ELF-1 (cell line): Measurements from ENCODE around the gene KLHL28.
"Not testable (repeated sequence)": the region's sequence is repeated elsewhere in the genome, so short reads cannot be mapped to it uniquely, and the experiment has no call there.

Experiments
- DNase-seq: peaks from one replicate; pipeline ENCODE4 v3.0.0-alpha.2; 2016; ENCODE audit warnings: low read depth, low spot score

KLHL28 gene

DNA sequence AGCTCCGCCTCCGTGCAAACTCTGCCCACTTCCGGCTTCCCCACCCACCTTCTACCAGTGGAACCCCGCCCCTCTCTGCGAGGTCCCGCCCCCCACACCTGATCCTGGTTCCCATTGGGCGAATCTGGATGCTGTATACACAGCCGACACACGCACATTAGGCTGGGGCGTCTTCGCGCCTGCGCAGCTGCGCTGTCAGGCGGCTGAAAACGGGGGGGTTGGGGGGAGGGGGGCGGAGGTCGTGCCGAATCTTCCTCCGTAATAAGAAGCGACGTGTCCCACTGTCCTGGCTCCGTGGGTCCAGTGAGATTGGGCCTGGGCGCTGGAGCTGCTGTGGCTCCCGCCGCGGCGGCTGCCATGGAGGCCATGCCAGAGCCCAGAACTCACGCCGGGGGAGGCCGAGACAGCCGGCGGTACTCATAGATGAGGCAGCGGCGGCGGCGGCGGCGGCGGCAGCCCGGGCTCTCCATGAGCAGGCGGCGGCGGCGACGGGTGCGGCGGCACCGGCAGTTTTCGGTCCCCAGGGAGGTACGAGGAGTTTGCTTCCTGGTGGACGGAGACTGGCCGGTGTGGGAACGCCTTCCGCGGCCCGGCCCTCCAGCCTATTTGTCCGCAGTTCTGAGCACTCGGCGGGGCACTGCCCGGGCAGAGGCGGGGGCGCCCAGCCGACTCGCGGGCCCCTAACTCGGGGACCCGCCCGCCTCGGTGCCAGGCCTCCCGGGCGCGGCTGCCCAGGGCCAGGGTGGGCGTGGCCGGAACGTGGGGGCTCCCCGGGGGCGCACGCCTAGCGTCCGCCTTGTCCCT lies 64.5 kb downstream of the KLHL28 start:
- peak; percentile 90 for DNase-seq

DNA sequence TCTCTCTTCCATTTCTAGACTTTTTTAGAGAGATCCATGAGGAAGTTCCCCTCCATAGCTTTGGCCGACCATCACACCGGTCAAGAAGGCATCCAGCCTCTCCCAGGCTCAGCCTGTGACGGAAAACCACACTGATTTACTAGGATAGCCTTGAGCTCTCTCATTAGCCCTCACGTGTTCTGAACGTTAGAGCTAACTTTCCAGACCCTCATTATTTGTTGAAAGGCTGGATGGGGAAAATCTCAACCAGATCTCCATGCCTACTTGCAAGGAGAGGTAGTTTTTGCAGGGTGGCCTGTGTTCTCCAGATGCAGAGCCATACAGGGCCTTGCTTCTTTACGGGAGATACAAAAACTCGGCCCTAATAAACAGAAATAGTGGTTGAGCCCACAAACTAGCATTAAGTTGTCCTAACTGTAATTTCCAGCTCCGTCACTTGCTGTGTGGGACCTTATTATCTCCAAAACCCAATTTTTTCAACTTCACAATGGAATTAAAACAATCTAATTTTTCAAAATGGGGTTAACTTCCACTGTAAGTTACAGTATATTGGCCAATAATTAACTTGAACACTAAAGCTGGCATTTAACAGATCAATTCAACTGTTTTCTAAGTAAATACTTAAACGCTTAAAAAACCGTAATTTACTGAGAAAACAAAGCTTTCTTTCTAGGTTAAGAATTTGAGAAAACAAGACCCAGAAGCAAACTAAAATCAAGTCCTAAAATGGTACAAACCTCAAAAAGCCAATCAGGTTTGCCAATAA lies 65.3 kb downstream of the KLHL28 start:
- no peak for DNase-seq

DNA sequence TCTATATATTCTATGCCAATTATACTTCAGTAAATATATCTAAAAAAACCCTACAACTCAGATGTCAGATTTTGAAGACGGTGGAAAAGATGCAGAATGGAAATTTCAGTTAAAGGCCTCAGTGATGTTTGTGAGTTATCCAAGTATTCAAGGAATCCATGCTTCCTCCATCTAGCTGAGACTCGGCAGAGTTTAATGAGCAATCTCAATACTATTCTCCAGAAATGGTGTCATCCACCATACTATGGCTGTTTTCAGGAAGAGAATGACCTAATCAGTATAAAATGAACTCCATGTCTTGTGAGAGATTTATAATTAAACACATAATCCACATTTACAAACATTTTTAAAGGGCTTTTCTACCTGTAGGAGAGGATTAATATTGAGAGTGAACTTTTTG lies 66.0 kb downstream of the KLHL28 start:
- DNase-seq = no peak

- DNase-seq = no peak
Observed at GRCh38 chr14:44893535-44893934, 68.2 kb downstream of the KLHL28 start.

- DNase-seq = not testable (repeated sequence)
Observed at GRCh38 chr14:44891726-44892372, 69.9 kb downstream of the KLHL28 start.

GRCh38 chr14:44889595-44890471 lies 71.9 kb downstream of the KLHL28 start:
- DNase-seq = no peak

- DNase-seq = no peak
Observed at GRCh38 chr14:44887596-44887955, 74.2 kb downstream of the KLHL28 start.

- DNase-seq = no peak
Observed at GRCh38 chr14:44886860-44887595, 74.7 kb downstream of the KLHL28 start.

DNA sequence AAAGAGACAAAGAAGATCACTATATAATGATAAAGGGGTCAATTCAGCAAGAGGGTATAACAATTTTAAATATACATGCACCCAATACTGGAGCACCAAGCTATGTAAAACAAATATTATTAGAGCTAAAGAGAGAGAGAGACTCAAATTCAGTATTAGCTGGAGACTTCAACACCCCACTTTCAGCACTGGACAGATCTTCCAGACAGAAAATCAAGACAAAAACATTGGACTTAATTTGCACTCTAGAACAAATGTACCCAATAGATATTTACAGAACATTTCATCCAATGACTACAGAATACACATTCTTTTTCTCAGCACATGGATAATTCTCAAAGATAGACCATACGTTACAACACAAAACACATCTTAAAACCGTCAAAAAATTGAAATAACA lies 81.0 kb downstream of the KLHL28 start:
- no peak for DNase-seq
